GM12874 (cell line): Measurements from ENCODE around the gene ARHGEF28.

Experiments
- TF ChIP-seq, protein P1 (sequence below): IDR thresholded peaks from 2 replicates; pipeline ENCODE4 v1.5.1; 2011; ENCODE audit warnings: low read depth, mild to moderate bottlenecking, control low read depth, low read length, moderate library complexity; ENCODE audit not compliant: insufficient read depth

The ARHGEF28 gene

DNA sequence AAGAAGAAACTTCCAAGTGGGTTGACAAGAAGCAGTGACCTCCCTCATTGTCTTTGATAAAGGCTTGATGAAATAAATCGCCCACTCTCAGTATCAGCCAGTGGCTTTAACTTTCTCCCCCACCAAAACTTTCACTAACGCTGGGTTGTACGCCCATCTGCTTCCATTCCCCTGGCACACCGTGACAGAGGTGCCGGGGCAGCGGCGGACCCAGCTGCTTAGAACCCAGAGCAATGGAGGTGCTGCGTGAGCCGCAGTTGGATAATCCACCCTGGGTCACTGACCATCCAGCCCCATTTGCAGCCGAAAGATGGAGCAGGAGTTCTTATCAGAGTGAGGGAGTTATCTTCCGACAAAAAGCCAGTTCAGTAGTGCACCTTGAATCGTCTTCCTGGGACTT, 270.7 kb downstream of the ARHGEF28 start:
- TF ChIP-seq, protein P1, sequence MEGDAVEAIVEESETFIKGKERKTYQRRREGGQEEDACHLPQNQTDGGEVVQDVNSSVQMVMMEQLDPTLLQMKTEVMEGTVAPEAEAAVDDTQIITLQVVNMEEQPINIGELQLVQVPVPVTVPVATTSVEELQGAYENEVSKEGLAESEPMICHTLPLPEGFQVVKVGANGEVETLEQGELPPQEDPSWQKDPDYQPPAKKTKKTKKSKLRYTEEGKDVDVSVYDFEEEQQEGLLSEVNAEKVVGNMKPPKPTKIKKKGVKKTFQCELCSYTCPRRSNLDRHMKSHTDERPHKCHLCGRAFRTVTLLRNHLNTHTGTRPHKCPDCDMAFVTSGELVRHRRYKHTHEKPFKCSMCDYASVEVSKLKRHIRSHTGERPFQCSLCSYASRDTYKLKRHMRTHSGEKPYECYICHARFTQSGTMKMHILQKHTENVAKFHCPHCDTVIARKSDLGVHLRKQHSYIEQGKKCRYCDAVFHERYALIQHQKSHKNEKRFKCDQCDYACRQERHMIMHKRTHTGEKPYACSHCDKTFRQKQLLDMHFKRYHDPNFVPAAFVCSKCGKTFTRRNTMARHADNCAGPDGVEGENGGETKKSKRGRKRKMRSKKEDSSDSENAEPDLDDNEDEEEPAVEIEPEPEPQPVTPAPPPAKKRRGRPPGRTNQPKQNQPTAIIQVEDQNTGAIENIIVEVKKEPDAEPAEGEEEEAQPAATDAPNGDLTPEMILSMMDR: no peak

DNA sequence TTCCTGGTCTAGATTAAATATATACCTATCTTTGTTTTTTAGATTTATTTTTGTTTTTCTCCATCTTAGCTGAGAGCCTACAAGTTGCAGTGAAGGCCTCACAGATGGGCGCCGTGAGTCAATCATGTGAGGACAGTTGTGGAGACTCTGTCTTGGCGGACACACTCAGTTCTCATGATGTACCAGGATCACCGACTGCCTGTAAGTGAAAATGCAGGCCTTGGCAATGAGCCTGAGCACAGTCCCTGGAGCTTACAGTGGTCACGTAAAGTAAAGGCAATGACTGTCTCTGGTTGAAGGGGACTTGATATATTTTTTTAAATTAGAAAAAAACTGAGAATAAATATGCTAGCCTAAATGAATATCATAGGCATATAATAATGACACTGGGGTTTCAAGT, 271.9 kb downstream of the ARHGEF28 start:
- TF ChIP-seq, protein P1: no peak

DNA sequence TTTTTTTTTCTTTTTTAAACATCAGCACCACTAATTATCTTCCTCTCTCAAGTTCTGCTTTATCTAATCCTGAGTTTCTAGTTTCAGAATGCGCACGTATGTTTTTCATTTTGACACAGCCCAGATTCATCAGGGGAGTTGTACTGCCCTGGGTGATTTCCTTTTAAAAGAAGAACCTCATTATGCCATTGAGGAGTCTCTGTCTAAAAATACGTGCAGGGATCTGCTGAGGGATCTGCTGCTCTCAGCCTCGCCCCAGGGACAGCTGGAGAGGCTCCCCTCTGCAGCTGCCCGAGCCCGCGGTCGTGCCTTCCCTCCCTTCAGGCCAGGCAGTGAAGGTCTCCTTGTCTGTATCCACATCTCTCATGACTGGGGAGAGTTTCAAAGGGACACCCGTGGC, 273.1 kb downstream of the ARHGEF28 start:
- TF ChIP-seq, protein P1: no peak

DNA sequence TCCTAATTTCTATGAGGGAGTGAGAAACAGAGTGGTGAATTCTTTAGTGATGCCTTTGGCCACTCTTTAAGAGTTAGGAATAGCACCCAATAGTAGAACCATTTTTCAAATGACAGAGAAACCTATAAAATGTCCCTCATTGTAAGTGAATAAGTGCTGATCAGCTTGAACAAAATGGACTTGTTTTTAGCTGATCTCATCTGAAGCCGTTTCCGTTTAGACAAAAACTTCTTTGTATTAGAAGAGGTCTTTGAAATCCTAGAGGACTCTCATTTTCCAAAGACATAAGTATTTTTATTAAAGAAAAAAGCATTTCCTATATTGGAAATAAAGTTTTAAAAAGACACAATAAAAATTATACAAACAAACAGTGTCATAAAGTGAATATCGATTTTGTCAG, 273.9 kb downstream of the ARHGEF28 start:
- TF ChIP-seq, protein P1: no peak

DNA sequence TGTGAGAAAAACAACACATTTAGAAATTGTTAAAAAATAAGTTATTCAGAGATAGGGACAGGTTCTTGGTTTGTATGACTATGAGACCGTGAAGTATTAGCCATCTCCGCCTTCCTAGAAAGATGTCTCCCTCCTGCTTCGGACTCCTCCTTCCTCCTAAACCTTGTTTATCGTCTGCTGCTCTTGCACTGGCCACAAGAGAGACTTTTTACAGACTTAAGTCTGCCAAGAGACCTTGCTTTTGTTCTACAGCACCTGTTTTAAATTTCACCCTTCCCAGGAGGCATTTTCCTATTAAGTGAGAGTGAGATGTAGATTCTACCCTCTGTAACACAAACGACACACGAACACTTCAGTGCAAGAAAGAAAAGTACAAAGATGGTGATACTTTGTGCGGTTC, 274.6 kb downstream of the ARHGEF28 start:
- TF ChIP-seq, protein P1: no peak

DNA sequence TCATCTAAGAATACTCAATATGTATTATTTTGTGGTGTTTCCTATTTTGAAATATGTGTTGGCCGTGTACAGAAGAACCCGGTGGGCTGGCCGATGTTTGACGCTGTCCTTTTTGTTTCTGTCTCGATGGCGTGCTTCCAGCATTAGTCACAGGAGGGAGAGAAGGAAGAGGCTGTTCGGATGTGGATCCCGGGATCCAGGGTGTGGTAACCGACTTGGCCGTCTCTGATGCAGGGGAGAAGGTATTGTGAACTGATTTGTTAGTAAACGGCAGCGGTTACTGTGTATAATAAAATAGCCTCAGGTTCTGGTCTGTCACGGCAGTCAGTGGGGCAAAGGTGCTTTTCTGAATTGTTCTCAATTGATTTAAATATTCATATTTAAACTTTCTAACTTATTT, 275.0 kb downstream of the ARHGEF28 start:
- TF ChIP-seq, protein P1: no peak

DNA sequence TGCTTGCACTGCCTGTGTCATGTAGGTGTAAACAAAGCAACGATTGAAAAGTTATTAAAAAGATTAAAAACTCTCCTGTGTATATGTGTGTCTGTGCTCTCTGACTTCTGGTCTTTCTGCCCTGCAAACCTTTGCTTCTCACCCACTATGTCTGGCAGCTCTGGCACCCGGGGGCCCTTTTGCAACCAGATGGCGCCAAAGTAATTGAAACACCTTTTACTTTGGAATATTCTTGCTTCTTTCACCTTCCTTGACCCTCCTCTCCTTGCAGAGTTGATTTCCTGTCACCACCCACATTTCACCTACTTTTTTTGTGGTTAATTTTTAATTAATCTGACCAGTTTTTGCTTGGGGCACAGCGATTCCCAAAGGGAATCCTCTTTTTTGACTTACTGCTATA, 275.5 kb downstream of the ARHGEF28 start:
- TF ChIP-seq, protein P1: no peak
